Measurements from ENCODE around the gene GNB1L. TPM values are rescaled to one million over a fixed set of nuclear protein-coding genes. Genes with fewer than 3 reads are reported as not detected.

GNB1L gene
- total RNA-seq, 1 experiment from 2014 or later = 18.0 TPM

DNA sequence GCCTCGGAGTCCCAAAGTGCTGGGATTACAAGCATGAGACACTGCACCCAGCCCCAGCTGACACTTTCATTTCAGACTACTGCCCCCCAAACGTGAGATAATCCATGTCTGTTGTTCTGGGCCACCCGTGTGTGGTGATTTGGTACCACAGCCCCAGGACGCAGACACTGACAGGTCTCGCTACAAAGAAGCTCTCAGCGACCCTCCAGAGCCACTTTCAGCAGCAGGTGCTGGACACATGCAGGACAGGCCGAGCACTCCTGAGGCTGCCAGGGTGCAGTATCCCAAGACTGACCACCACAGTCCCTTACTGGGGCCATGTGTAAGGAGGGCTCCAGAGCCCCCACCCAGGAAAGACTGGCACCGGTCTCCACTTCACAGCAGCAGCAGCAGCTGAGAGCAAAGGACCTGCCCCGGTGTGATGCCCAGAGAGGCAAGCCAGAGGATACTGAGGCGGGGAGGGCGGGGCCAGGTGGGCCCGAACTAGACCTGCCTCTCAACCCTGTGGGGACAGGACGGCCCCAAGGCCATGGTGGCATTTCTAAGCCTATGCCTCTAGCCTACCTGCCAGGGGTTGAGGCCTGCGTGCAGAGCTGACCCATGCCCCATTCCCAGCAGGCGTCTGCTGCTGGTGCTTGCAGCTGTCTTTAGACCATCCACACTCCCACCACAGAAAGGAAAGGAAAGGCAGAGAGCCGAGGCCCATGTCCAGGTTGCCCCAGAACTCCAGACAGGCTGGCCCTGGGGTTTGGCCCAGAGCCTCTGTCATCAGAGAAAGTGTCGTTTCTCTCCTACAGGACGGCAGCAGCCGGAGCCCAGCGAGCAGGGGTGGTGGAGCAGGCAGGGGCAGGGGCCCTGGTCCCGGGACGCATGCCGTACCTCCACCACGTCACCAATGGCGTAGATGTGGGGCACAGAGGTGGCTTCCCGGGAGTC lies 28.0 kb upstream of the GNB1L start:
- POLR2A ChIA-PET = no interaction called here
- Mint-ChIP-seq H3K27ac (peak overlapping the region; percentile 98), H3K9me3 (no peaks in the 10 kb centered on the region), H3K4me1 (peaks cover 30% of the 10 kb centered on the region), H3K27me3 (ENCODE audit: low read depth) (no peaks in the 10 kb centered on the region; the same call in 1 of the 2 replicates), H3K36me3 (no peaks in the 10 kb centered on the region), H3K4me3 (no peak overlapping the region)
- no peak for TF ChIP-seq SMAD3 (CRISPR knock-in tag; IDR thresholded peaks at IDR 0.05; ENCODE audit: borderline replicate concordance)
- CTCF ChIA-PET = interaction anchor here (1.2 kb wide), 1 partner anchor 152 kb away, joined by 4 read pairs; no protein-coding TSS in a partner anchor
- DNase-seq (ENCODE audit: low spot score) (peak; percentile 8), ATAC-seq (no peak)

DNA sequence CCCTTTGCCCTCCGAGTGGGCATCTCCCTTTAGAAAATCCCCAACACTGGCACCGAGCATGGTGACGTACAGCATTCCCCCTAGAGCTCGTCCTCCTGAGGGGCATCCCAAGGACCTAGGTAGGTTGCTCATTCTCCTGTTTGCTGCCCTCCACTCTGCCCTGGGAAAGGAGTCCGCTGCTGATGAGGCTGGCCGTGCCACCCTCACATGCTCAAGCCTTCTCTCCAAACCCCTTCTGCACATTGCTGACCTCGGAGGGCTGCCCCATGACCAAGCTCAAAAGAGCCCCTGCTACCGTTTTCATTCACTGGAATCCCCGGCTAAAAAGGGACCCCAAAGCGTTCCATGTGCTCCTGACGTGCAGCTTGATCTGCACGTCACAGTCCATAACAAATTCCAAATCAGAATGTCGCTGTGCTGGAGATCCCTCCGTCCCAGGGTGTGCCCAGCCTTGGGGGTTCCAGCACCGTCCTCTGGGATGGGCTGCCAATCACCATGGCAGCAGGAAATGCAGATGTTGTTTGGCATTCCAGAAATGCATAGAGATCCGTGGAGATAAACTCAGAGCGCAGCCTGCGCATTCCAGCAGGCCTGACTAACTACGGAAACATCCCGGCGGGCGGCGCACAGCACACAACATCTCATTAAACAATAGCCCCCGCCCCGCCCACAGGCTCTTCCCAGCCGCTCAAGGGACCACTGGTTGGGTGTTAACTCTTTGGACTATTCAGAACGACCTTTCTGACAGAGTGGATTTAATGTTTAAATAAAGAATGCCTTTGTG lies 26.3 kb upstream of the GNB1L start:
- ATAC-seq = peak; percentile 91
- peak; percentile 91 for DNase-seq (ENCODE audit: low spot score)
- peak overlapping the region; percentile 55 for H3K4me3 Mint-ChIP-seq
- CTCF ChIA-PET = interaction anchor here (0.8 to 1.3 kb wide), 5 partner anchors 29 to 157 kb away, joined by 3 to 7 read pairs (median 4); partner anchors contain the start of gene GP1BB
- H3K4me1 Mint-ChIP-seq = peaks cover 30% of the 10 kb centered on the region
- no peaks in the 10 kb centered on the region for H3K9me3 Mint-ChIP-seq
- H3K27ac Mint-ChIP-seq = peak overlapping the region; percentile 98
- H3K27me3 Mint-ChIP-seq (ENCODE audit: low read depth) = no peaks in the 10 kb centered on the region; the same call in 1 of the 2 replicates
- H3K36me3 Mint-ChIP-seq = no peaks in the 10 kb centered on the region
- POLR2A ChIA-PET = interaction anchor here (1.9 kb wide), 1 partner anchor 9 kb away, joined by 8 read pairs; no protein-coding TSS in a partner anchor
- TF ChIP-seq NR3C1 (CRISPR knock-in tag; conservative IDR thresholded peaks at IDR 0.05; ENCODE audit: low read depth) (no peak), SMAD3 (CRISPR knock-in tag; IDR thresholded peaks at IDR 0.05; ENCODE audit: borderline replicate concordance) (no peak), PRRX2 (CRISPR knock-in tag; IDR thresholded peaks at IDR 0.05) (no peak), MYBL2 (CRISPR knock-in tag; IDR thresholded peaks at IDR 0.05) (no peak), JUN (CRISPR knock-in tag; IDR thresholded peaks at IDR 0.05) (no peak), NR2C2 (CRISPR knock-in tag; IDR thresholded peaks at IDR 0.05) (no peak), GABPB1 (CRISPR knock-in tag; IDR thresholded peaks at IDR 0.05) (peak; percentile 55; the same call in 1 of the 2 replicates), TP53 (CRISPR knock-in tag; IDR thresholded peaks at IDR 0.05) (no peak), ATF1 (CRISPR knock-in tag; IDR thresholded peaks at IDR 0.05) (no peak), ETV6 (CRISPR knock-in tag; IDR thresholded peaks at IDR 0.05) (peak; percentile 50; the same call in 1 of the 2 replicates), TEAD1 (CRISPR knock-in tag; IDR thresholded peaks at IDR 0.05) (peak; percentile 95; the same call in 1 of the 2 replicates), NFE2L1 (CRISPR knock-in tag; IDR thresholded peaks at IDR 0.05) (no peak), FOXJ3 (CRISPR knock-in tag; IDR thresholded peaks at IDR 0.05; ENCODE audit: borderline replicate concordance) (0 out of 2 replicates have a peak, but pooled peaks have one; percentile 53), TEAD4 (CRISPR knock-in tag; IDR thresholded peaks at IDR 0.05) (peak; percentile 95), SP1 (CRISPR knock-in tag; conservative IDR thresholded peaks at IDR 0.05) (peak; percentile 58; the same call in 1 of the 2 replicates), SMAD4 (CRISPR knock-in tag; IDR thresholded peaks at IDR 0.05) (no peak), FOXP1 (CRISPR knock-in tag; IDR thresholded peaks at IDR 0.05; ENCODE audit: borderline replicate concordance) (peak; percentile 30; the same call in 1 of the 2 replicates), FOXK1 (CRISPR knock-in tag; IDR thresholded peaks at IDR 0.05) (0 out of 2 replicates have a peak, but pooled peaks have one; percentile 28), ZNF416 (CRISPR knock-in tag; IDR thresholded peaks at IDR 0.05) (no peak)
- TF ChIP-seq, protein P1, sequence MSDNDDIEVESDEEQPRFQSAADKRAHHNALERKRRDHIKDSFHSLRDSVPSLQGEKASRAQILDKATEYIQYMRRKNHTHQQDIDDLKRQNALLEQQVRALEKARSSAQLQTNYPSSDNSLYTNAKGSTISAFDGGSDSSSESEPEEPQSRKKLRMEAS (CRISPR knock-in tag; IDR thresholded peaks at IDR 0.05) = no peak; the same call in 1 of the 2 replicates
- TF ChIP-seq, protein P2, sequence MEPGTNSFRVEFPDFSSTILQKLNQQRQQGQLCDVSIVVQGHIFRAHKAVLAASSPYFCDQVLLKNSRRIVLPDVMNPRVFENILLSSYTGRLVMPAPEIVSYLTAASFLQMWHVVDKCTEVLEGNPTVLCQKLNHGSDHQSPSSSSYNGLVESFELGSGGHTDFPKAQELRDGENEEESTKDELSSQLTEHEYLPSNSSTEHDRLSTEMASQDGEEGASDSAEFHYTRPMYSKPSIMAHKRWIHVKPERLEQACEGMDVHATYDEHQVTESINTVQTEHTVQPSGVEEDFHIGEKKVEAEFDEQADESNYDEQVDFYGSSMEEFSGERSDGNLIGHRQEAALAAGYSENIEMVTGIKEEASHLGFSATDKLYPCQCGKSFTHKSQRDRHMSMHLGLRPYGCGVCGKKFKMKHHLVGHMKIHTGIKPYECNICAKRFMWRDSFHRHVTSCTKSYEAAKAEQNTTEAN (CRISPR knock-in tag; IDR thresholded peaks at IDR 0.05) = no peak
- TF ChIP-seq, protein P3, sequence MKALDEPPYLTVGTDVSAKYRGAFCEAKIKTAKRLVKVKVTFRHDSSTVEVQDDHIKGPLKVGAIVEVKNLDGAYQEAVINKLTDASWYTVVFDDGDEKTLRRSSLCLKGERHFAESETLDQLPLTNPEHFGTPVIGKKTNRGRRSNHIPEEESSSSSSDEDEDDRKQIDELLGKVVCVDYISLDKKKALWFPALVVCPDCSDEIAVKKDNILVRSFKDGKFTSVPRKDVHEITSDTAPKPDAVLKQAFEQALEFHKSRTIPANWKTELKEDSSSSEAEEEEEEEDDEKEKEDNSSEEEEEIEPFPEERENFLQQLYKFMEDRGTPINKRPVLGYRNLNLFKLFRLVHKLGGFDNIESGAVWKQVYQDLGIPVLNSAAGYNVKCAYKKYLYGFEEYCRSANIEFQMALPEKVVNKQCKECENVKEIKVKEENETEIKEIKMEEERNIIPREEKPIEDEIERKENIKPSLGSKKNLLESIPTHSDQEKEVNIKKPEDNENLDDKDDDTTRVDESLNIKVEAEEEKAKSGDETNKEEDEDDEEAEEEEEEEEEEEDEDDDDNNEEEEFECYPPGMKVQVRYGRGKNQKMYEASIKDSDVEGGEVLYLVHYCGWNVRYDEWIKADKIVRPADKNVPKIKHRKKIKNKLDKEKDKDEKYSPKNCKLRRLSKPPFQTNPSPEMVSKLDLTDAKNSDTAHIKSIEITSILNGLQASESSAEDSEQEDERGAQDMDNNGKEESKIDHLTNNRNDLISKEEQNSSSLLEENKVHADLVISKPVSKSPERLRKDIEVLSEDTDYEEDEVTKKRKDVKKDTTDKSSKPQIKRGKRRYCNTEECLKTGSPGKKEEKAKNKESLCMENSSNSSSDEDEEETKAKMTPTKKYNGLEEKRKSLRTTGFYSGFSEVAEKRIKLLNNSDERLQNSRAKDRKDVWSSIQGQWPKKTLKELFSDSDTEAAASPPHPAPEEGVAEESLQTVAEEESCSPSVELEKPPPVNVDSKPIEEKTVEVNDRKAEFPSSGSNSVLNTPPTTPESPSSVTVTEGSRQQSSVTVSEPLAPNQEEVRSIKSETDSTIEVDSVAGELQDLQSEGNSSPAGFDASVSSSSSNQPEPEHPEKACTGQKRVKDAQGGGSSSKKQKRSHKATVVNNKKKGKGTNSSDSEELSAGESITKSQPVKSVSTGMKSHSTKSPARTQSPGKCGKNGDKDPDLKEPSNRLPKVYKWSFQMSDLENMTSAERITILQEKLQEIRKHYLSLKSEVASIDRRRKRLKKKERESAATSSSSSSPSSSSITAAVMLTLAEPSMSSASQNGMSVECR (CRISPR knock-in tag; IDR thresholded peaks at IDR 0.05; ENCODE audit: borderline replicate concordance) = no peak; the same call in 1 of the 2 replicates
- TF ChIP-seq, protein P4, sequence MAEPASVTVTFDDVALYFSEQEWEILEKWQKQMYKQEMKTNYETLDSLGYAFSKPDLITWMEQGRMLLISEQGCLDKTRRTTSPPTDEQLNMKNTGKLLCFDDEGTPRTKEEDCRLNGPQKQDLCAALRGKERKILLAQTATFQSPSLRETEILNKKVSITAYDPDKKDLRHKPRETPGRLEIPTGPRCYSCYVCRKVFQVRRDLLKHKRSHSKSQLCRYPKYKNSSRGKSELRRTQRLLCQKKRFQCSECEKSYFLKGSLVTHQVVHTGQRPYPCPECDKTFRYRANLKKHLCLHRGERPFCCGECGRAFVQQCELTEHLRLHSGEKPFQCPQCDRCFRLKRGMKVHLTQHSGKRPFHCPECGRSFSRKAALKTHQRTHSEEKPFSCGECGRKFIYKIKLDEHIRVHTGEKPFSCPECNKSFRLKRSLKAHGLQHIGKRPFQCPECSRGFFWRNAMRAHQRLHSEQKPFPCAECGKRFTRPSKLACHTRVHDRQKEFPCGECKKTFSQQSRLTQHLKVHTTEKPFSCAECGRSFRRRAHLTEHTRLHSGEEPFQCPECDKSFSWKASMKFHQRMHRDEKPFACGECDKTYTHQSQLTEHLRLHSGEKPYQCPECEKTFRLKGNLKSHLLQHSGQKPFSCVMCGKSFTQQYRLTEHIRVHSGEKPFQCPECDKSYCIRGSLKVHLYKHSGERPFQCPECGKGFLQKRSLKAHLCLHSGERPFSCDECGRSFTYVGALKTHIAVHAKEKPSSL (CRISPR knock-in tag; conservative IDR thresholded peaks at IDR 0.05) = no peak

Data from WTC11 (cell line).